Effector memory CD8-positive, alpha-beta T cell (primary cell): ENCODE measurements around the gene EYA4.

Source experiments
- ATAC-seq: fragments of 150-1000 bp; cut with Tn5 transposase; replicated peaks from 2 replicates; pipeline ENCODE4 v1.10.0; 2021; ENCODE audit warnings: mild to moderate bottlenecking, moderate library complexity
- DNase-seq, 3 experiments: peaks; one replicate each; pipeline ENCODE4 v3.0.0; 2021
- H3K27ac Mint-ChIP-seq, 2 donors: one replicate each; pipeline ENCODE4 v1.8.0; 2022; ENCODE audit warnings: mild to moderate bottlenecking in 2 of 2, mixed read lengths in 2 of 2, moderate library complexity in 2 of 2
- H3K27me3 Mint-ChIP-seq, 2 donors: one replicate each; pipeline ENCODE4 v1.8.0; 2022; ENCODE audit warnings: mixed read lengths in 2 of 2
- H3K36me3 Mint-ChIP-seq: one replicate; pipeline ENCODE4 v1.8.0; 2022; ENCODE audit warnings: mild to moderate bottlenecking, moderate library complexity, mixed read lengths; ENCODE audit not compliant: insufficient read depth
- H3K4me1 Mint-ChIP-seq, 2 donors: one replicate each; pipeline ENCODE4 v1.8.0; 2022; ENCODE audit warnings: low read depth in 2 of 2, mixed read lengths in 2 of 2
- H3K4me3 Mint-ChIP-seq, 2 donors: one replicate each; pipeline ENCODE4 v1.8.0; 2022; ENCODE audit warnings: mild to moderate bottlenecking in 2 of 2, mixed read lengths in 2 of 2, moderate library complexity in 2 of 2
- H3K9me3 Mint-ChIP-seq, 2 donors: one replicate each; pipeline ENCODE4 v1.8.0; 2022; ENCODE audit warnings: mixed read lengths in 2 of 2

EYA4 gene

DNA sequence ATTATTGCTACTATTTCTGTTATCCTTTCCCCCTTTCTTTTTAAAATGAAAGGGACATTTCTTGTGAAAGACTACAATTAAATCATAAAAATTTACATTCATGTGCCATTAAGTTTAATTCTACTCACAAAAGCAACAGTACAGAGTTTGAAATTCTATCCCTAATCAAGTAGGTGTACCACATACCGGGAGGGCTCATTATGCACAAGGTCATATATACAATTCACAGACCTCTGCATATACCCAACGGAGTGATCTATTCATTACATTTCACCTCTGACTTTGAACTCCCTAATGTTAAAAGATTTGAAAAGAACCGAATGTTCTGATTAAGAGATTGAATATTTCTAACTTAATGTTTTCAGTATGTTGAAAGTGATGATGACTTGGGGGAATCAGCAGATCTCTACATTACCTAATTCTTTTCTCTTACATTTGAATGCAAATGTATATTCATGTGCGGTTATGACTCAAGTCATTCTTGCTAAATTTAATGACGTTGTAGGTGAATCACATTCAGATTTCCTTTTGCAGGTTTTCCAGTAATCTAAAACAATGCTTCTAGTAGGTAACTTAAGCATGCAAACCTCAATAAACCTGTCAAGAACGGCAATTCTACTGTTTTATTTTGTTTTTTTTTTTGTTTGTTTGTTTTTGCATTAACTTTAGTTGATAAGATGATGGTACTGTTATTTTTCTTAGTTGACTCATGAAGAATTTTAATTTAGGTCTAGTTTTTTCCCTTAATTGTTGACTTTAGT is 7.3 kb downstream of the EYA4 start:
- Mint-ChIP-seq H3K4me1 (no peaks in the 10 kb centered on the region), H3K4me3 (no peak overlapping the region), H3K9me3 (peaks cover 0 to 4% of the 10 kb centered on the region in 2 donors), H3K27me3 (peaks cover 10 to 16% of the 10 kb centered on the region in 2 donors), H3K36me3 (peaks cover under 1% of the 10 kb centered on the region), H3K27ac (no peak overlapping the region)
- no peak for ATAC-seq
- DNase-seq = no peak

DNA sequence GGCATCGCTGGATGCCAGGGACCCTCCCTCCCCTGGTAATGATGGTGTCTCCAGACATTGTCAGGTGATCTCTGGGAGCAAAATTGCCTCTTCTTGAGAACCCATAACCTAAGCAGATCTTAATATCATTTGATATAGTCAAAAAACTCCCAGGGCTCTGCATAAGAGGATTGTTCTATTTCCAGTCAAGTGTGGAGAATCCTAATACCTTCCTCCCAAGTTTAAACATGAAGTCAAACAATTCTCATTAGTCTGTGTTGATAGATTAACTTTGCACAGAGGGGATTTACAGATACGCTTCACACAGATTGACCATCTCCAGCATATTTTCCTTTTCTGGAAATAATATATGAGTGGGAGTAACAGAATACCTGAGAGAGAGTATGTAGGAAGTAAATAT is 10.5 kb downstream of the EYA4 start:
- Mint-ChIP-seq H3K36me3 (no peaks in the 10 kb centered on the region), H3K27ac (no peak overlapping the region), H3K9me3 (peaks cover 0 to 4% of the 10 kb centered on the region in 2 donors), H3K4me1 (no peaks in the 10 kb centered on the region), H3K4me3 (no peak overlapping the region), H3K27me3 (peaks cover 8 to 9% of the 10 kb centered on the region in 2 donors)
- DNase-seq (no peak), ATAC-seq (no peak)

DNA sequence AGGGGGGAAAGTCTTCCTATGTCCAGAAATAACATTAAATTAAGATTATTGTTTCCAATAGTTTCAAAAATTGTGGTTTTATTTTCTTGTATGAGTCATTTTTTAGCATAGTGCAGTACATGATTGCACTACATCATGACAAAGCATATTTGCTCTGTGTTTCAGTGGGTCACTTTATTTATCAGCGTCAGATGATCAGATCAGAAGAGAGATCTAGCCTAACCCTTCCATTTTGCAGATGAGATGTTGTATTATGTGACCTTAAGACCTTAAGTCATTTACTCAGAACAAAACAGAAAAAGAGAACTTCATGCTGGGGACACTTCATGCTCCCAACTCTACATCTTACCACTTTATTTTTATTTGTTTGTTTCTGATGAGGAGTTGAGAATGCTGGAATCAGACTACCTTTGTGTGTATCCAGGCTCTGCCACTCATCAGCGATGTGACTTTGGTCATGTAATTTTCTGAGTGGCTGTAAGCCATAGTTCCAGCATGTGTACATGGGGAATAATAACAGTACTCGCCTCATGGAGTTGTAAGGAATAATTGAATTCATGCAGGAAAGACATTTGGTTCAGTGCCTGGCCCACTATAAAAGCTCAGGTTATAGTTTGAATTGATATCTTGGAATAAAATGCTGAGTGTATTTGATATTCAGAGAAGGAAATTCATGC is 13.5 kb downstream of the EYA4 start:
- ATAC-seq = no peak

DNA sequence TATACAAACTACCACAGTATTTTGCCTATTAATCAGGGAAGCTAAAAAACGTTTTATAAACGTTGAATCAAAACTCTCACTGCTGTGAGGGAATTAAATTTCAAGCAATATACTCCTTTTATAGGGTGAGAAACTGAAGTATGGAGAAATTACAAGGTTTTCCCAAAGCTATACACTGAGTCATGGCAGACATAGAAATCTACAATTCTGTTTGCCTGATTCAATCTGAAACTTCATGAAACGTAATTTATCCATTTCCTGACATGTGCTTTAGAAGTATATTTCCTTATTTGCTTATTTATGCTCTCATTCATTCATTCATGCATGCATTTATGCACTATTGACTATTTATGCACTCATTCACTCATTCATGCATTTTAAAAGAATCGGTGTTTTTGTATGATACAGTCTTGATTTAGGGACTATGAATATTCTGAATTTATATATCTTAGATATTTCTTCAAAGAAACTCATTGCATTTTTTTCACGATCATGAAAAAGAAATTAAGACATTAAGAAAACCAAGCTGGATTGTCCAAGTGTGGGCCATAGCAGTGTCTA is 16.5 kb downstream of the EYA4 start:
- H3K4me1 Mint-ChIP-seq = no peaks in the 10 kb centered on the region
- H3K27ac Mint-ChIP-seq = no peak overlapping the region
- H3K9me3 Mint-ChIP-seq = no peaks in the 10 kb centered on the region
- no peaks in the 10 kb centered on the region for H3K27me3 Mint-ChIP-seq
- H3K4me3 Mint-ChIP-seq = no peak overlapping the region
- ATAC-seq = no peak
- DNase-seq = no peak
- peaks cover 3% of the 10 kb centered on the region for H3K36me3 Mint-ChIP-seq

More for the DNA sequence above, 13.5 kb downstream of the EYA4 start:
- H3K27ac Mint-ChIP-seq = no peak overlapping the region
- DNase-seq = no peak
- H3K9me3 Mint-ChIP-seq = peaks cover 0 to 4% of the 10 kb centered on the region in 2 donors
- peaks cover under 1% of the 10 kb centered on the region for H3K36me3 Mint-ChIP-seq
- peaks cover 3% of the 10 kb centered on the region in 2 donors for H3K27me3 Mint-ChIP-seq
- H3K4me1 Mint-ChIP-seq = no peaks in the 10 kb centered on the region
- no peak overlapping the region for H3K4me3 Mint-ChIP-seq

DNA sequence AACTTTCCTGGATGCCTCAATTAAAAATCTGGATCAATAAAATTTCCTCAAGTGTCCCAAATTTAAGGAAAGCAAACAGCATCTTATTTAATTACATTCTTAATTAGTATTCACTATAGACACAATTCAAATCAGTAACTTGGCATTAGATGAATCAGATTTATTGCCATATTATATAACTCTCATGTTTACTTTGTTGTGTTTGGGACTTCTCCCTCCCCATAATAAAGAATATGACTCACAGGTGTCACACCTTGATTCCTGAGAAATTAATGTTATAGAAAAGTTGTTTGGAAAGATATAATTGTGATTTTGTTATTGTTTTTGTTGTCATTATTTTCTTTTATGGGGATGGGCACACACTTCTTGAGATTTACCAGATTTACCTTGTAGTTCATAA is 18.4 kb downstream of the EYA4 start:
- H3K4me1 Mint-ChIP-seq = no peaks in the 10 kb centered on the region
- H3K27ac Mint-ChIP-seq = no peak overlapping the region
- no peaks in the 10 kb centered on the region for H3K27me3 Mint-ChIP-seq
- DNase-seq (no peak), ATAC-seq (no peak)
- H3K4me3 Mint-ChIP-seq = no peak overlapping the region
- peaks cover 0 to 12% of the 10 kb centered on the region in 2 donors for H3K9me3 Mint-ChIP-seq
- peaks cover 3% of the 10 kb centered on the region for H3K36me3 Mint-ChIP-seq

DNA sequence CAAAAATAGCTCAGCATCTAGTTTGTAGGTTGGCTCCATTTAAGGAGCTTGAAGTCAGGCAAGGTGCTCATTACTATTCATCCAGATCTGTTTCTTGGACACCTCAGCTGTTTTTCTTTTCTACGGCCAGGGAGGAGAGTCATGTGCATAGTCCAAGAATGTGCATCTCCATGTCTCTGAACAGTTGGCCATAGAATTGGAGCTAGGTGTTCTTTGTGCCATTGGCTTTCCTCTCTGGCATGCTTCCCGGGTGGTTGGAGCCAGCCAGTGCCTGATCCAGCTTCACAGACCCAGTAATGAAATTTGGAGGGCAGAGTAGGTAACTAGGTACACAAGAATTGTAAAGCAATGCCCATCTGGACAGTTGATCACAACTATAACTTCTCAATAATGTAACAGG is 21.6 kb downstream of the EYA4 start:
- Mint-ChIP-seq H3K36me3 (peaks cover 3% of the 10 kb centered on the region), H3K4me1 (no peaks in the 10 kb centered on the region), H3K9me3 (peaks cover 0 to 13% of the 10 kb centered on the region in 2 donors), H3K4me3 (no peak overlapping the region), H3K27ac (no peak overlapping the region), H3K27me3 (no peaks in the 10 kb centered on the region)
- ATAC-seq = no peak
- no peak for DNase-seq

DNA sequence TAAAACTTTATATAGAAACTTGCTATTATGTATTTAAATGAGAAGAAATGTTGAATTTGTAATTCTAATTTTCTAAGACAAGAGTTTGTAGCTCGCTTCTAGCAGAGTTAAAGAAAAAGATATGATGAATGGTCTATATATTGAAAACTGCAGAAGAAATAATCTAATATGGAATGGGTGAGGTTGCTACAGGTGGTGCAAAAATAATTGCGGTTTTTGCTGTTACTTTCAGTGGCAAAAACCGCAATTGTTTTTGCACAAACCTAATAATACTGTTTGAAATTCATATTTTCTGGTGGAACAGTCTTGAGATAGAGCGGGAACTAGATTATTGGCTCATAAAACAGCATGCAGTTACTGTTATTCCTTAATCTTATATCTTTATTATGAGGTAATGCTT is 23.9 kb downstream of the EYA4 start:
- Mint-ChIP-seq H3K36me3 (no peaks in the 10 kb centered on the region), H3K4me3 (no peak overlapping the region), H3K27ac (no peak overlapping the region), H3K27me3 (no peaks in the 10 kb centered on the region), H3K9me3 (peaks cover 0 to 13% of the 10 kb centered on the region in 2 donors), H3K4me1 (no peaks in the 10 kb centered on the region)
- no peak for ATAC-seq
- no peak for DNase-seq

DNA sequence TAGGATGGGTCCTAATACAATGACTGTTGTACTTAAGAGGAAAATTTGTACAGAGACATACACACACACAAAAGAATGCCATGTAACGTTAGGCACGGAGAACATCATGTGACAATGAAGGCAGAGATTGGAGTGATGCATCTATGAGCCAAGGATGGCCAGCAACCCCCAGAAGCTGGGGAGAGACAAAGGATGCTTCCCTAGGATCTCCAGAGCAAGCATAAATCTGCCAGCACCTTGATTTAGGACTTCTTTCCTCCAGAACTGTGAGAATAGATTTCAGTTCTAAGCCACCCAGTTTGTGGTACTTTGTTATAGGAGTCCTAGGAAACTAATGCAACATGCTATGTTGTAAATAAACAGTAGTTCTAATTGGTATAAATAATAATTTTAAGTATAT is 25.0 kb downstream of the EYA4 start:
- ATAC-seq = no peak
- Mint-ChIP-seq H3K4me1 (no peaks in the 10 kb centered on the region), H3K4me3 (no peak overlapping the region), H3K9me3 (peaks cover 0 to 13% of the 10 kb centered on the region in 2 donors), H3K27ac (no peak overlapping the region), H3K27me3 (no peaks in the 10 kb centered on the region), H3K36me3 (no peaks in the 10 kb centered on the region)
- DNase-seq = no peak

DNA sequence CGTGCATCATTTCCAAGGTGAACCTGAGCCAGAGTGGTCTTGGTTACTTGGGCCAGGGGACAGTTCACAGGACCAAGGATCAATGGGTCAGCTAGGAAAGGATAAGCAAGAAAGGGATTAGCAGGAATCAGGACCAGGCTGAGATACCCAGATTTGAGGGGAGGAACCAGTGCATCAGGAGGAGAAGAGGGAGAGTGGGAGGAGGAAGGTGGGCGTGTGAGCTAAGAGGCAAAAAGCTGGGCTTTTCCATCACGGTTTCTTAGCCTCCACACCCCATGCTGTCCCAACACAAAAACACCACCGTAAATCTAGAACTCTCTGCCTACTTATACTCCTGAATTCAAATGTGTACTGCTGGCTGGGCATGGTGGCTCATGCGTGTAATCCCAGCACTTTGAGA is 27.5 kb downstream of the EYA4 start:
- no peaks in the 10 kb centered on the region for H3K27me3 Mint-ChIP-seq
- H3K9me3 Mint-ChIP-seq = peaks cover 0 to 14% of the 10 kb centered on the region in 2 donors
- DNase-seq (no peak), ATAC-seq (no peak)
- no peak overlapping the region for H3K4me3 Mint-ChIP-seq
- H3K27ac Mint-ChIP-seq = peak overlapping the region in 1 of 2 donors; percentile 30
- H3K36me3 Mint-ChIP-seq = no peaks in the 10 kb centered on the region
- no peaks in the 10 kb centered on the region for H3K4me1 Mint-ChIP-seq

DNA sequence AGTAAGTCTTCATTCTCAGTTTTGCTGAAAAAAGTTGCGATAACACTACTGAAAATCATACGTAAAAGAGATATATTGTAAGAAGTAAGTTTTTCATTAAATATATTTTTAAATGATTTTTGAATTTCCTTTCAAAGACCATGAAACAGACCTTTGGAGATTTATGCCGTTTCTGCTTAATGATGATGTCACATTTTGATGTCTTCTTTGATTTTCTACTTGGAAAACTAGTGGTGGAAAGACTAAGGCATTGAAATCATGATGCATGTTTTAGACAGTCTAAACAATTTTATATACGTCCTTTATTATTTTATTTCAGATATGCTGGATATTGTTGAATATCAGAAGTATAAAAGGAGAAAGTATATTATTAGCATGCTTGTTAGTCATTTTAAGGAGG is 33.7 kb downstream of the EYA4 start:
- H3K27ac Mint-ChIP-seq = no peak overlapping the region
- ATAC-seq = no peak
- no peaks in the 10 kb centered on the region for H3K27me3 Mint-ChIP-seq
- H3K36me3 Mint-ChIP-seq = no peaks in the 10 kb centered on the region
- no peaks in the 10 kb centered on the region for H3K4me1 Mint-ChIP-seq
- DNase-seq = no peak
- peaks cover 0 to 7% of the 10 kb centered on the region in 2 donors for H3K9me3 Mint-ChIP-seq
- H3K4me3 Mint-ChIP-seq = no peak overlapping the region

DNA sequence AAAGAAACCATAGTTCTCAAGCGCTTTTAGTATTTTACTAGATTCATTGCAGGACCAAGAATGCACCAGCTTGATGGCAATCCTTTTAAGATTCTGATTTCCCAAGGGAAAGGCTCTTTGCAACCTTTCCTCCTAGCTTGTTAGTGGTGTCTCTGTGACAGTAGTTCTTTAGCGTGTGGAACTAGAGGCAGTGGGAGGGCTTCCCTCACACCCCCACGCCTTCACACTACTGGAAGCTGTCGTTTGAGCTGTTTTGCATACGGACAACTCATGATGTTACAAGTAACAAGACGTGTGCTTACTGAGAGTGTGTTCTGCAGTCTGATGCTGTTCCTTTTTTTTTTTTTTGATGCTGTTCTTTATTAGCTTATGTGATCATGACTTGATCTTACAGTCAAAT is 34.1 kb downstream of the EYA4 start:
- no peak for ATAC-seq
- no peak overlapping the region for H3K4me3 Mint-ChIP-seq
- no peak for DNase-seq
- no peaks in the 10 kb centered on the region for H3K27me3 Mint-ChIP-seq
- no peak overlapping the region for H3K27ac Mint-ChIP-seq
- H3K4me1 Mint-ChIP-seq = no peaks in the 10 kb centered on the region
- H3K9me3 Mint-ChIP-seq = peaks cover 0 to 7% of the 10 kb centered on the region in 2 donors
- H3K36me3 Mint-ChIP-seq = no peaks in the 10 kb centered on the region

DNA sequence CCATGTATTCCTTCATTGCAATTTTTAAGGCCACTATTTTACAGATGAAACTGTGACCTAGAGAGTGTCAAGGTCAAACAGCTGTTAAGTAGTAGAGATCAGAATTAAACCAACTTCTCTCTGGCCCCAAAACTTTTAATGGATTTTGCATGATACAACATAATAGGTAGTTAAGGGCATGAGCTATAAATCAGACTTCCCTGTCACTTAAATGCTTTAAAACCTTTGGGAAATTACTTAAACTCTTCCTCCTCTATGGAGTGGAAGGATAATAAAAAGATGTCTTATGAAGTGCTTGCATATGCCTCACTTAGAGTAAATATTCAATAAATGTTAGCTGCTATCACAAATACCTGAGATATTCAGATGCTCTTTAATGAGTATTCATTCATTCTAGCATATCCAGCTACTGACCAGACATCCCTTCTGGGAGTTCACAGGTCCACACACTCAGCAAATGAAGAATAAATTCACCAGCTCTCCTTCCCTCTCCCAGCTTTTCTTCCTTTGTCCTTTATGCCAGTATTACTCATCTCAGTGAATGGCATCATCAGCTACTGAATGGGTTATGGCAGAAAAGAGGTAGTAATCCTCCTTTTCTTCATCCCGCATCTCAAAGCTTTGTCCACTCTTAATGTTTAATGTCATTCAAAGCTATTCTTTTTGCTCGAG is 36.2 kb downstream of the EYA4 start:
- Mint-ChIP-seq H3K4me1 (no peaks in the 10 kb centered on the region), H3K36me3 (no peaks in the 10 kb centered on the region), H3K4me3 (no peak overlapping the region), H3K9me3 (no peaks in the 10 kb centered on the region), H3K27ac (no peak overlapping the region), H3K27me3 (no peaks in the 10 kb centered on the region)
- DNase-seq (no peak), ATAC-seq (no peak)

DNA sequence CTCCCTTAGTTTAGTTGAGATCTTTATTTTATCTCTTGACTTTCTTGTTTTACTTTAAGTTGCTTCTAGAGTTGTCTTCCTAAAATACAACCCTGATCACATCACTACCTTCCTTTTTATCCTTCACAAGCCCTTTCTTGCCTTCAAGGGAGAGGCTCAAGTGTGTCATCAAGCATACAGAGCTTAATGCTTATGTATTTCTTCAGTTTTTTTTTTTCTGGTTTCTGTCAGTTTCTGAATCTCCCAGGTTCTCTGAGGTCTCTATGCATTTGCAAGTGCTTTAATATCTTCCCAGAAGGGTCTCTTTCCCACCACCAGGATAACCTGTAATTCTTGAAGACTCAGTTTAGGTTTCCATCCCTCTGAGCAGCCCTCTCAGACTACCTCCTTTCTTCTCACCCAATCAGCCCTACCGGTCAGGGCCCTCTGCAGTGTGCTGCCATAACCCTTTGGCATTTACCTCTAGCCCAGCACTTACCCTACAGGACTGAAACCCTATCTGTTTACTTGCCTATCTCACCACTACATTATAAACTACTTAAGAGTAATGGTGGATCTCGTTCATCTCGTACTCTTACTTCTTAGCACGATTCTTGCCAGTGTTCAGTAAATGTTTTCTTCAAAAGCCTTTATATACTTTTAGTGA is 36.9 kb downstream of the EYA4 start:
- ATAC-seq (no peak), DNase-seq (no peak)
- Mint-ChIP-seq H3K27me3 (no peaks in the 10 kb centered on the region), H3K27ac (no peak overlapping the region), H3K4me3 (no peak overlapping the region), H3K9me3 (no peaks in the 10 kb centered on the region), H3K4me1 (no peaks in the 10 kb centered on the region), H3K36me3 (no peaks in the 10 kb centered on the region)
